Chondrocyte (in vitro differentiated cells): ENCODE measurements around the gene CACTIN. TPM values are rescaled to one million over a fixed set of nuclear protein-coding genes. Genes with fewer than 3 reads are reported as not detected.

ENCODE experiments used
- DNase-seq: peaks from one replicate; pipeline ENCODE4 v3.0.0; 2021; ENCODE audit warnings: mixed read lengths, low spot score
- H3K27ac Mint-ChIP-seq: one replicate; pipeline ENCODE4 v1.8.0; 2021; ENCODE audit warnings: mild to moderate bottlenecking, moderate library complexity, mixed read lengths; ENCODE audit not compliant: unreplicated experiment
- H3K27me3 Mint-ChIP-seq: 2 replicates; pipeline ENCODE4 v1.8.0; 2021; ENCODE audit warnings: low read depth, mixed read lengths
- H3K36me3 Mint-ChIP-seq: 2 replicates; pipeline ENCODE4 v1.8.0; 2021; ENCODE audit warnings: low read depth, mixed read lengths
- H3K4me1 Mint-ChIP-seq: 2 replicates; pipeline ENCODE4 v1.8.0; 2021; ENCODE audit warnings: low read depth, mild to moderate bottlenecking, mixed read lengths
- H3K4me3 Mint-ChIP-seq: one replicate; pipeline ENCODE4 v1.8.0; 2021; ENCODE audit warnings: mild to moderate bottlenecking, moderate library complexity, mixed read lengths; ENCODE audit not compliant: unreplicated experiment
- H3K9me3 Mint-ChIP-seq: 2 replicates; pipeline ENCODE4 v1.8.0; 2021; ENCODE audit warnings: low read depth, mixed read lengths
- total RNA-seq: library from RNA; stranded (reverse); gene quantifications from 3 replicates; pipeline ENCODE4 v1.2.1, GENCODE V29; 2021
- TF ChIP-seq, protein P1 (sequence below): fragments of 200-600 bp; sonication (generic); IDR thresholded peaks from 2 replicates; pipeline ENCODE4 v1.5.0; 2021; ENCODE audit warnings: antibody characterized with exemption, mild to moderate bottlenecking, moderate library complexity

CACTIN gene
- total RNA-seq, 1 donor from 2014 or later, result 19.5 TPM

DNA sequence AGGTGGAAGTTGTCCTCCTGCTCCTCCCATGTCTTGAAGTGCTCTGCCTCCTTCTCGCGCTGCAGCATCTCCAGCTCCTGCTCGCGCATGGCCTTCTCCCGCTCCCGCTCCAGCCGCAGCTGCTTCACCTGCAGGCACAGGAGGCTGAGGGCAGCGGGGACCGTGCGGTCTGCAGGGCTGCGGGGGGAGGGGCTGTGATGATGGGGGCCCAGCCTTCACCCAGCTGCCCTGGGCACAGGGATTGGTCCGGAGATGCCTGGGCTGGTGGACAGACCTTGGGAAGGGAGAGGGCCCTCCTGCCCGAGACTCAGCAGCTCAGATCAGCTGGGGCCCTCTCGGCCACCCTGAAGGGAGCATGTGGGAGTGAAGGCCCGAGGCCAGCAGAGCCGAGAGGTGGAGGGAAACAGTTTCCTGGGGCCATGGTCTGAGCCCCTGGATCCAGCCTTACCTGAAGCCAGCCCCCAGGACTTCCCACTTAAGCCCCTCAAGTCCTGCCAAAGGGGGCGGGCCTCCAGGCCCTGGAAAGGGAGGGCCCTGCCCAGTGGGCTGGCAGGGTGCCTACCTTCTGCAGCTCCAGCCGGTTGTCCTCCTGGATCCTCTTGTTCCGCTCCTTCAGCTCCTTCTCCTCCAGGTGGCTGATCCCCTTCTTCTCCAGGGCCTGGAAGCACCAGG lies 6.3 kb downstream of the CACTIN start:
- DNase-seq, result no peak
- H3K36me3 Mint-ChIP-seq, result peaks cover 5% of the 10 kb centered on the region
- no peaks in the 10 kb centered on the region for H3K9me3 Mint-ChIP-seq
- no peaks in the 10 kb centered on the region for H3K27me3 Mint-ChIP-seq
- H3K4me3 Mint-ChIP-seq, result no peak overlapping the region
- TF ChIP-seq, protein P1, sequence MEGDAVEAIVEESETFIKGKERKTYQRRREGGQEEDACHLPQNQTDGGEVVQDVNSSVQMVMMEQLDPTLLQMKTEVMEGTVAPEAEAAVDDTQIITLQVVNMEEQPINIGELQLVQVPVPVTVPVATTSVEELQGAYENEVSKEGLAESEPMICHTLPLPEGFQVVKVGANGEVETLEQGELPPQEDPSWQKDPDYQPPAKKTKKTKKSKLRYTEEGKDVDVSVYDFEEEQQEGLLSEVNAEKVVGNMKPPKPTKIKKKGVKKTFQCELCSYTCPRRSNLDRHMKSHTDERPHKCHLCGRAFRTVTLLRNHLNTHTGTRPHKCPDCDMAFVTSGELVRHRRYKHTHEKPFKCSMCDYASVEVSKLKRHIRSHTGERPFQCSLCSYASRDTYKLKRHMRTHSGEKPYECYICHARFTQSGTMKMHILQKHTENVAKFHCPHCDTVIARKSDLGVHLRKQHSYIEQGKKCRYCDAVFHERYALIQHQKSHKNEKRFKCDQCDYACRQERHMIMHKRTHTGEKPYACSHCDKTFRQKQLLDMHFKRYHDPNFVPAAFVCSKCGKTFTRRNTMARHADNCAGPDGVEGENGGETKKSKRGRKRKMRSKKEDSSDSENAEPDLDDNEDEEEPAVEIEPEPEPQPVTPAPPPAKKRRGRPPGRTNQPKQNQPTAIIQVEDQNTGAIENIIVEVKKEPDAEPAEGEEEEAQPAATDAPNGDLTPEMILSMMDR, result no peak
- H3K4me1 Mint-ChIP-seq, result peaks cover 13% of the 10 kb centered on the region
- H3K27ac Mint-ChIP-seq, result no peak overlapping the region

DNA sequence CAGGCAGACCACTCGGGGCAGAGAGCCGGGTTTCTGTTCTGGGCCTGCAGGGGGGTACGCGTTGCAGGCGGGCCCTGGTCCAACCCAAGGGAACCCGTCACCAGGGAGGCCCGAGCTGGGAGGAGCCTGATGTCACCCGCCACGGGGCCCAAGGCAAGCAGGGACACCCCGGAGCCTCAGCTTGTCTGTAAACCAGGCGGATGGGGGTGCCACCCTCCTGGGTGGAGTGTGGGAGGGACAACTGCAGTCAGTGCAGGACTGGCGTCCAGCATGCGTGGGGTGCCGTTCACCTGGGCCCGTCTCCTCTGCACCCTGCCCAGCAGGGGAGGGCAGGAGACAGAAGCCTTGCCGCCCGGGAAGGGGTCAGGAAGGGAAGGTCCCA lies 7.0 kb downstream of the CACTIN start:
- Mint-ChIP-seq H3K4me3 (no peak overlapping the region), H3K27me3 (no peaks in the 10 kb centered on the region), H3K27ac (no peak overlapping the region), H3K36me3 (peaks cover 5% of the 10 kb centered on the region), H3K9me3 (no peaks in the 10 kb centered on the region), H3K4me1 (peaks cover 7% of the 10 kb centered on the region)
- TF ChIP-seq, protein P1, result no peak
- DNase-seq, result peak; percentile 92

DNA sequence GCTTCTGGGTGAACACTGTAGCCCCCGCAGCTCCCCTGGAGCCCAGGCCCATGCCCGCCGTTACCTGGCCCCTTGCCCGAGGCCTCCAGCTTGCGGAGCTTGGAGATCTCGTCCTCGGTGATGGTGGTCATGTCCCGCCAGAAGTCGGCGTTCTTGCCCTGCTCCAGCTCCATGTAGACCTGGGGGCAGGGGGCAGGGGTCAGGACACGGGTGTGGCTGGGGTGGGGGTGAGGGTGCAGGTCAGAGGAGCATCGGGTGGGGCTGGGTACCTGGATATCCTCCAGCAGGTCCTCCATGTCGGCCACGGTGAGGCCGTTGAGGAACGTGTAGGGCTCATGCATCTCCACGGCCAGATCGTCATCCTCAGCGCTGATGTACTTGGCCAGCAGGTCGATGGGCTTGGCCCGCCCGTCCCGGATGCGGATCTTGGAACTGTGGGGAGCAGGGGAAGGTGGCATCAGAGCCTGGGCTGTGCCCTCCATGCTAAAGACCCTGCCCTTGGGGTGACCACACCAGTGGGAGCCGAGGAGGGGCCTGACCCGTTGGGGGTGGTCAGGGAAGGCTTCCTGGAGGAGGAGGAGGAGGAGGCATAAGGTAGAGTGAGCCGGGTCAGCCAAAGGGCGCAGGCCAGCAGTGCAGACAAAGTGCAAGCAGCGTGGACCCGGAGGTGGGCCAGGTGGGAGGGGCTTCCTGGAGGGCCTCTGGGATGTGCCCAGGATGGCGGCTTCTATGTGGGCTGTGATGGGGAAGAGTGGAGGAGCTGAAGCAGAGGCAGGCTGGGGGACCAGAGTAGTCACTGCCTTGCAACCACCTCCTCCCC lies 7.6 kb downstream of the CACTIN start:
- peaks cover under 1% of the 10 kb centered on the region for H3K4me1 Mint-ChIP-seq
- no peak overlapping the region for H3K4me3 Mint-ChIP-seq
- TF ChIP-seq, protein P1, result peak; percentile 62
- DNase-seq, result peak; percentile 91
- peaks cover 5% of the 10 kb centered on the region for H3K36me3 Mint-ChIP-seq
- no peaks in the 10 kb centered on the region for H3K27me3 Mint-ChIP-seq
- no peaks in the 10 kb centered on the region for H3K9me3 Mint-ChIP-seq
- no peak overlapping the region for H3K27ac Mint-ChIP-seq

DNA sequence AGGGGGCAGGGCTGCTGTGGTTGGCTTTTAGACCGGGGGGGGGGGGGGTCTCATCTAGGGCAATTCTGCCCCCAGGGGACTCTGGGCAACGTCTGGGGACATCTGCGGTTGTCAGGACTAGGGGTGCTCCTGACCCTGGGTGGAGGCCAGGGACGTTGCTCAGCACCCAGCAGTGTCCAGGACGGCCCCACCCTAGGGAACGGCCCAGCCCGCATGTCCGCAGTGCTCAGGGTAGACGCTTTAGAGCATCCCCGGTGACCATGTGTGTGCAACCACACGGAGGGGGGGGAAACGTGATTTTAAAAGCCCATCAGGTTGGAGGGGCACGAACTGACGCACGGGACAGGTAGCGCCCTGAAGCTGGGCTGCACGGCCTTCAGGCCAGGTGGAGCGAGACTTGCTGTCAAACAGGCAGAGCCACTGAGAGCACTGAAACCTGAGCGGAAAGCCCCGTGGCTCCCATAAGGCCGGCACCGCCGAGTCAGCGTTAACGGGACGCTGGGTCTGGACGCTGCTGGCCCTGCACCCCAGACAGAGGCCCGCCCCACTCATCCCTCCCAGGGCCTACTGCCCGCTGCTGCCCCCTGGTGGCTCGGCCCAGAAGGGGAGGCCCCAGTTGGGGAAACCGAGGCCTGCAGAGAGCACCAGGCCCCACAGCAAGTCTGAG lies 8.3 kb downstream of the CACTIN start:
- peaks cover 2% of the 10 kb centered on the region for H3K4me1 Mint-ChIP-seq
- no peak for DNase-seq
- H3K27ac Mint-ChIP-seq, result no peak overlapping the region
- TF ChIP-seq, protein P1, result peak; percentile 90
- H3K4me3 Mint-ChIP-seq, result no peak overlapping the region
- H3K9me3 Mint-ChIP-seq, result no peaks in the 10 kb centered on the region
- peaks cover 5% of the 10 kb centered on the region for H3K36me3 Mint-ChIP-seq
- H3K27me3 Mint-ChIP-seq, result no peaks in the 10 kb centered on the region

DNA sequence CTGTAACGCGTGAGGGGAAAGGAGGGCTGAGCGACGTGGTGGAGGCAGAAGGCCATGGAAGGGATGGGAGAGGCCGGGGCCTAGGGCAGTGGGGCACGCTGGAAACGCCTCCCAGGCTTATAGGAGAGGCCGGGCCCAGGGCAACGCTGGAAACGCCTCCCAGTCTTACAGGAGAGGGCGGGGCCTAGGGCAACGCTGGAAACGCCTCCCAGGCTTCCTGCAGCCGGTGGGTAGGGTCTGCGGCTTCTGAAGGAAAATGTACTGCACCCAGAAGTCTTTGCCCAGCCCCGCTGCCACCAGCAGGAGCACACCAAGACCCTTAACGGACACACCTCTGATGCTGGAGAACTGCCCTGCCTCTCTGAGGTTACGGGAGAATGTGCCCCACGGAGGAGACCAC lies 9.1 kb downstream of the CACTIN start:
- H3K4me1 Mint-ChIP-seq, result peaks cover 2% of the 10 kb centered on the region
- no peak overlapping the region for H3K27ac Mint-ChIP-seq
- peak; percentile 59 for DNase-seq
- no peak overlapping the region for H3K4me3 Mint-ChIP-seq
- peaks cover 4% of the 10 kb centered on the region for H3K36me3 Mint-ChIP-seq
- no peaks in the 10 kb centered on the region for H3K9me3 Mint-ChIP-seq
- TF ChIP-seq, protein P1, result no peak
- no peaks in the 10 kb centered on the region for H3K27me3 Mint-ChIP-seq
